HG03196 (cell line): Measurements from ENCODE around the gene CD99.
A peak's percentile ranks its signal among the peaks of the same experiment; 100 is the strongest.
"Not testable (repeated sequence)": the region's sequence is repeated elsewhere in the genome, so short reads cannot be mapped to it uniquely, and the experiment has no call there.

Experiments used
- ATAC-seq: cut with Tn5 transposase; IDR thresholded peaks from one replicate; pipeline ENCODE4 v1.9.1; 2021; ENCODE audit not compliant: unreplicated experiment

Gene CD99

GRCh38 chrX:2767631-2768455, 76.7 kb downstream of the CD99 start:
- no peak for ATAC-seq

GRCh38 chrX:2769615-2770014, 78.5 kb downstream of the CD99 start:
- no peak for ATAC-seq

DNA sequence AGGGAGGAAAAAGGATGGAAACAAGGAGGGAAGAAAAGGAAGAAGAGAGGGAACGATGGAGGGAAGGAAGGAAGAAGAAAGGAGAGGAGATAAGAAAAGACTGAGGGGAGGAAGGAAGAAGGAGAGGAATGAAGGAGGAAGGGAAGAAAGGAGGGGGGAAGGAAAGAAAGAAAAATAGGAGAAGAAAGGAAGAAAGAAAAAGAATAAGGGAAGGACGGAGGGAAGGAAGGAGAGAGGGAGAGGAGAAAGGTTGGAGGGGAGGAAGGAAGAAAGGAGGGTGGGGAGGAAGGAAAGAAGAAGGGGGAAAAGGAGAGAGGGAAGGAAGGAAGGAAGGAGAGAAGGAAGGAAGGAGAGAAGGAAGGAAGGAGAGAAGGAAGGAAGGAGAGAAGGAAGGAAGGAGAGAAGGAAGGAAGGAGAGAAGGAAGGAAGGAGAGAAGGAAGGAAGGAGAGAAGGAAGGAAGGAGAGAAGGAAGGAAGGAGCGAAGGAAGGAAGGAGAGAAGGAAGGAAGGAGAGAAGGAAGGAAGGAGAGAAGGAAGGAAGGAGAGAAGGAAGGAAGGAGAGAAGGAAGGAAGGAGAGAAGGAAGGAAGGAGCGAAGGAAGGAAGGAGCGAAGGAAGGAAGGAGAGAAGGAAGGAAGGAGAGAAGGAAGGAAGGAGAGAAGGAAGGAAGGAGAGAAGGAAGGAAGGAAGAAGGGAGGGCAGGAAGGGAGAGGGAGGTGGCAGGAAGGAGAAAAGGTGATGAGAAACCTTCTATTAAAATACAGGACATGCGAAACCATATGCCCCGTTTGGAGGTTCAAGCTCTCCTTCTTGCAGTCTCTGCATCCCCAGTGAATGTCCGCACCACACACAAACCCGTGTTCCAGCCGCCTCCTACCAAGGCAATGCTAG, 82.3 kb downstream of the CD99 start:
- ATAC-seq = not testable (repeated sequence)

GRCh38 chrX:2774057-2774456, 83.0 kb downstream of the CD99 start:
- no peak for ATAC-seq

GRCh38 chrX:2774776-2775175, 83.7 kb downstream of the CD99 start:
- ATAC-seq = no peak

GRCh38 chrX:2780472-2781225, 89.6 kb downstream of the CD99 start:
- not testable (repeated sequence) for ATAC-seq

GRCh38 chrX:2781226-2781571, 90.1 kb downstream of the CD99 start:
- no peak for ATAC-seq

DNA sequence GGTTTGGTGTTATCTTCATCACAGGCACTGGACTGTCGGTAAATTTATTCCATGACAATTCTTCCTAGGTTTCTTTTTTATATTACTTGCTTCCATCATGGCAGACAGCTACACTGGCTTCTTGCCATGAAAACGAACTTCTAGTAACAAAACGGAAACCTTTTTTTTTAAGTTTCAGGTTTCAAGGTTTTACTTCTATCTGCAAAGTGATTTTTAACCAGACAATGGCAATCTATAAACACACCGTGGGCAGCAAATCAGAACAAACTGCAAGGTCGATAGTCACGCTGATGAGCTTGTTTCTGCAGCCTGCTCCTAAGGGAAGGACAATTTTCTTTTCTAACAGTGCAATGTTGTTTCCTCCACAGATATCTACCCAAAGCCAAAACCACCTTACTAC, 90.6 kb downstream of the CD99 start:
- ATAC-seq = peak; percentile 61

DNA sequence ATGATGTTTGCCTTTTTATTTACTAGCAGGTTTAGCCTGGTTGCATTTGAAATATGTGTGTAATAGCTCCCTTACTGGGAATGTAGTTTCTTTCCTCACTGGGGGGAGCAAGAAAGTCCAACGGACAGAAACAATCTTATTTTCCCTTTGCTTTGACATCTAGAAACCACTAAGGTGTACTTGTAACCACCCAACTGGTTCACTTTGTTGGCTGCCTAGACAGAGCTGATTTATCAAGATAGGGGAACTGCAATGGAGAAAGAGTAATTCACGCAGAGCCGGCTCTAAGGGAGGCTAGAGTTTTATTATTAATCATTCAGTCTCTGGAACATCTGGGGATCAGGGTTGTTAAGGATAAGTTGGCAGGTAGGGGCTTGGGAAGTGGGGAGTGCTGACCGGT, 91.1 kb downstream of the CD99 start:
- ATAC-seq = no peak

GRCh38 chrX:2782778-2783177, 91.7 kb downstream of the CD99 start:
- no peak for ATAC-seq

DNA sequence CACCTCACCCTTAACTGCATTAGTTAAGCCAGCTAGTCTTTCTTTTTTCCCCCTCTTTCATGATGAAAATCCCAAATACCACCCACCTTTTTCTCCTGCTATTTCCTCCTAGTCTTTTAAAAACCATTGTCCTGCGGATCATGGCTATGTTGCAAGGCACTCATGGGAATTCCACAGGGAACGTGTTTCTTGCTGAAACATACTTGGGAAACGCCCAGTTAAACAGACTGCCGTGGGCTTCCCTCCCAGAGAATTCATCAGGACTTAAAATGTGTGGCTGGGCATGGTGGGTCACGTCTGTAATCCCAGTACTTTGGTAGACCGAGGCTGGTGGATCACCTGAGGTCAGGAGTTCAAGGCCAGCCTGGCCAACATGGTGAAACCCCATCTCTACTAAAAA, 92.9 kb downstream of the CD99 start:
- ATAC-seq = no peak

GRCh38 chrX:2785538-2785937, 94.4 kb downstream of the CD99 start:
- no peak for ATAC-seq

GRCh38 chrX:2788980-2789379, 97.9 kb downstream of the CD99 start:
- ATAC-seq = no peak

- ATAC-seq = no peak
Observed at GRCh38 chrX:2789569-2789968, 98.5 kb downstream of the CD99 start.
